K562 (cell line): ENCODE measurements around the gene ROR2. TPM values are rescaled to one million over a fixed set of nuclear protein-coding genes. Genes with fewer than 3 reads are reported as not detected.

Experiments used
- ETS1 ChIP-seq: conservative IDR thresholded peaks from 2 replicates; pipeline ENCODE4 v1.6.1; 2011; ENCODE audit warnings: low read depth, mild to moderate bottlenecking, low read length; ENCODE audit not compliant: control insufficient read depth
- GABPA ChIP-seq: fragments of 200-800 bp; sonication (Bioruptor generic); conservative IDR thresholded peaks from 2 replicates; pipeline ENCODE4 v1.6.1; 2016; ENCODE audit warnings: low read depth, missing genetic modification characterization, missing compliant biosample characterization
- KLF16 ChIP-seq: IDR thresholded peaks from 2 replicates; pipeline ENCODE4 v1.6.1; 2016; ENCODE audit warnings: antibody characterized with exemption
- MAFK ChIP-seq: IDR thresholded peaks from 2 replicates; pipeline ENCODE4 v1.6.1; 2011; ENCODE audit warnings: low read length, improper control_type of control experiment
- NFE2 ChIP-seq: IDR thresholded peaks from 2 replicates; pipeline ENCODE4 v1.6.1; 2014; ENCODE audit warnings: antibody characterized with exemption, low read depth
- NONO ChIP-seq, 2 experiments: fragments of 200-400 bp in 1 of 2; fragments of 450-650 bp in 1 of 2; formaldehyde crosslinking in 1 of 2; IDR thresholded peaks; 2 replicates each; pipeline ENCODE4 v1.6.1; 2017; ENCODE audit warnings: low read depth in 2 of 2, mild to moderate bottlenecking in 2 of 2, moderate library complexity in 2 of 2, low read length in 1 of 2
- PRPF4 ChIP-seq: fragments of 200-400 bp; formaldehyde crosslinking; IDR thresholded peaks from one replicate; pipeline ENCODE4 v1.6.1; 2017; ENCODE audit warnings: low read length, low read depth, mild to moderate bottlenecking; ENCODE audit not compliant: insufficient read depth, poor library complexity, severe bottlenecking
- SRSF7 ChIP-seq: fragments of 200-400 bp; formaldehyde crosslinking; optimal IDR thresholded peaks from 2 replicates; pipeline ENCODE3; 2017; ENCODE audit warnings: mild to moderate bottlenecking, low read depth, low read length
- ZNF436 ChIP-seq: fragments of 250-450, 450-650 bp; sonication (Bioruptor Pico); formaldehyde crosslinking; IDR thresholded peaks from 2 replicates; pipeline ENCODE4 v1.7.0; 2020; ENCODE audit warnings: mild to moderate bottlenecking
- ZNF449 ChIP-seq: fragments of 250-450 bp; sonication (Bioruptor Pico); IDR thresholded peaks from 2 replicates; pipeline ENCODE4 v1.8.0; 2022; ENCODE audit warnings: moderate library complexity, mild to moderate bottlenecking, inconsistent platforms
- polyA plus RNA-seq, 8 experiments: library from polyadenylated mRNA; depleted of rRNA in 4 of 8; stranded (reverse) in 5 of 8; unstranded in 3 of 8; fragments of >200 nt; fragmentation: Nextera tagmentation in 2 of 8; fragmentation: Illumina TruSeq in 1 of 8; extraction: Ambion mirVana in 2 of 8; extraction: Trizol in 1 of 8; gene quantifications; 2 replicates each; pipeline versions ENCODE4 v1.2.1 to v1.2.3, GENCODE V29; 2011 to 2014; ENCODE audit warnings: inconsistent platforms in 1 of 8, missing spikeins in 1 of 8
- total RNA-seq, 7 experiments: library from RNA; depleted of rRNA in 6 of 7; stranded (reverse); fragments of >200 nt in 6 of 7; fragmentation: Illumina TruSeq in 2 of 7; extraction: Trizol in 2 of 7; gene quantifications; 2 replicates each; pipeline versions ENCODE4 v1.2.1 to v1.2.3, GENCODE V29; 2011 to 2021; ENCODE audit warnings: low replicate concordance in 1 of 7
- TF ChIP-seq, protein P1 (sequence below): fragments of 250-450 bp; sonication (Bioruptor Pico); IDR thresholded peaks from 2 replicates; pipeline ENCODE4 v1.5.0; 2020; ENCODE audit warnings: mild to moderate bottlenecking
- TF ChIP-seq, protein P2 (sequence below): fragments of 450-650 bp; IDR thresholded peaks from 2 replicates; pipeline ENCODE4 v1.6.1; 2016; ENCODE audit warnings: mild to moderate bottlenecking, moderate library complexity

The ROR2 gene
- total and polyA plus RNA-seq, 9 of the 15 experiments (the other 6 are each of a cell fraction or from before 2014, with no cell fraction given): 5.6 to 33.8 (median 15.3) TPM

DNA sequence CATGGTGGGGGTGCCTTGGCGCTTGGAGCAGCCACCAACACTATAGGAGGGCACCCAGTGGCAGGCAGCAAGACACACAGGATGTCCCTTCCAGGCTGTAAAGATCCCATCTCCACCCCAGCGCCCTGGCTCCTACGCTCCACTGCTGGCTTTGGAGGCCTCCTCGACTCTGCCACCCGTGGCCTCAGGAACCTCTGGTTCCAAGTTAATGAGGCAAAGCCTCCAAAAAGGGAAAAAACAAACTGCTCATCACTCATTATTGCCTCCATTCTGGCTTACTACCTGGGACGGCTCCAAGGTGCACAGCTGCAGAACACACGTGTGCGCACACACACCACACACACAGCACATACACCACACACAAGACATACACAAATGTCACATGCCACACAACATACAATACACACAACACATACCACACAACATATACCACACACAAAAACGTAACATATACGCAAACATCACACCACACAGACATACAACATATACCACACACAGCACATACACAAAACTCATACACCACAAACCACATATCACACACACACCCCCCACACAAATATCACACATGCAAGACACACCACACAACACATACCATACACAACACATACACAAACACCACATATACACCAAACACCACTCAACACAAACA is 45.3 kb downstream of the ROR2 start (continued):
- TF ChIP-seq, protein P1, sequence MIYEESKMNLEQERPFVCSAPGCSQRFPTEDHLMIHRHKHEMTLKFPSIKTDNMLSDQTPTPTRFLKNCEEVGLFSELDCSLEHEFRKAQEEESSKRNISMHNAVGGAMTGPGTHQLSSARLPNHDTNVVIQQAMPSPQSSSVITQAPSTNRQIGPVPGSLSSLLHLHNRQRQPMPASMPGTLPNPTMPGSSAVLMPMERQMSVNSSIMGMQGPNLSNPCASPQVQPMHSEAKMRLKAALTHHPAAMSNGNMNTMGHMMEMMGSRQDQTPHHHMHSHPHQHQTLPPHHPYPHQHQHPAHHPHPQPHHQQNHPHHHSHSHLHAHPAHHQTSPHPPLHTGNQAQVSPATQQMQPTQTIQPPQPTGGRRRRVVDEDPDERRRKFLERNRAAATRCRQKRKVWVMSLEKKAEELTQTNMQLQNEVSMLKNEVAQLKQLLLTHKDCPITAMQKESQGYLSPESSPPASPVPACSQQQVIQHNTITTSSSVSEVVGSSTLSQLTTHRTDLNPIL (CRISPR knock-in tag): no peak
- TF ChIP-seq, protein P2, sequence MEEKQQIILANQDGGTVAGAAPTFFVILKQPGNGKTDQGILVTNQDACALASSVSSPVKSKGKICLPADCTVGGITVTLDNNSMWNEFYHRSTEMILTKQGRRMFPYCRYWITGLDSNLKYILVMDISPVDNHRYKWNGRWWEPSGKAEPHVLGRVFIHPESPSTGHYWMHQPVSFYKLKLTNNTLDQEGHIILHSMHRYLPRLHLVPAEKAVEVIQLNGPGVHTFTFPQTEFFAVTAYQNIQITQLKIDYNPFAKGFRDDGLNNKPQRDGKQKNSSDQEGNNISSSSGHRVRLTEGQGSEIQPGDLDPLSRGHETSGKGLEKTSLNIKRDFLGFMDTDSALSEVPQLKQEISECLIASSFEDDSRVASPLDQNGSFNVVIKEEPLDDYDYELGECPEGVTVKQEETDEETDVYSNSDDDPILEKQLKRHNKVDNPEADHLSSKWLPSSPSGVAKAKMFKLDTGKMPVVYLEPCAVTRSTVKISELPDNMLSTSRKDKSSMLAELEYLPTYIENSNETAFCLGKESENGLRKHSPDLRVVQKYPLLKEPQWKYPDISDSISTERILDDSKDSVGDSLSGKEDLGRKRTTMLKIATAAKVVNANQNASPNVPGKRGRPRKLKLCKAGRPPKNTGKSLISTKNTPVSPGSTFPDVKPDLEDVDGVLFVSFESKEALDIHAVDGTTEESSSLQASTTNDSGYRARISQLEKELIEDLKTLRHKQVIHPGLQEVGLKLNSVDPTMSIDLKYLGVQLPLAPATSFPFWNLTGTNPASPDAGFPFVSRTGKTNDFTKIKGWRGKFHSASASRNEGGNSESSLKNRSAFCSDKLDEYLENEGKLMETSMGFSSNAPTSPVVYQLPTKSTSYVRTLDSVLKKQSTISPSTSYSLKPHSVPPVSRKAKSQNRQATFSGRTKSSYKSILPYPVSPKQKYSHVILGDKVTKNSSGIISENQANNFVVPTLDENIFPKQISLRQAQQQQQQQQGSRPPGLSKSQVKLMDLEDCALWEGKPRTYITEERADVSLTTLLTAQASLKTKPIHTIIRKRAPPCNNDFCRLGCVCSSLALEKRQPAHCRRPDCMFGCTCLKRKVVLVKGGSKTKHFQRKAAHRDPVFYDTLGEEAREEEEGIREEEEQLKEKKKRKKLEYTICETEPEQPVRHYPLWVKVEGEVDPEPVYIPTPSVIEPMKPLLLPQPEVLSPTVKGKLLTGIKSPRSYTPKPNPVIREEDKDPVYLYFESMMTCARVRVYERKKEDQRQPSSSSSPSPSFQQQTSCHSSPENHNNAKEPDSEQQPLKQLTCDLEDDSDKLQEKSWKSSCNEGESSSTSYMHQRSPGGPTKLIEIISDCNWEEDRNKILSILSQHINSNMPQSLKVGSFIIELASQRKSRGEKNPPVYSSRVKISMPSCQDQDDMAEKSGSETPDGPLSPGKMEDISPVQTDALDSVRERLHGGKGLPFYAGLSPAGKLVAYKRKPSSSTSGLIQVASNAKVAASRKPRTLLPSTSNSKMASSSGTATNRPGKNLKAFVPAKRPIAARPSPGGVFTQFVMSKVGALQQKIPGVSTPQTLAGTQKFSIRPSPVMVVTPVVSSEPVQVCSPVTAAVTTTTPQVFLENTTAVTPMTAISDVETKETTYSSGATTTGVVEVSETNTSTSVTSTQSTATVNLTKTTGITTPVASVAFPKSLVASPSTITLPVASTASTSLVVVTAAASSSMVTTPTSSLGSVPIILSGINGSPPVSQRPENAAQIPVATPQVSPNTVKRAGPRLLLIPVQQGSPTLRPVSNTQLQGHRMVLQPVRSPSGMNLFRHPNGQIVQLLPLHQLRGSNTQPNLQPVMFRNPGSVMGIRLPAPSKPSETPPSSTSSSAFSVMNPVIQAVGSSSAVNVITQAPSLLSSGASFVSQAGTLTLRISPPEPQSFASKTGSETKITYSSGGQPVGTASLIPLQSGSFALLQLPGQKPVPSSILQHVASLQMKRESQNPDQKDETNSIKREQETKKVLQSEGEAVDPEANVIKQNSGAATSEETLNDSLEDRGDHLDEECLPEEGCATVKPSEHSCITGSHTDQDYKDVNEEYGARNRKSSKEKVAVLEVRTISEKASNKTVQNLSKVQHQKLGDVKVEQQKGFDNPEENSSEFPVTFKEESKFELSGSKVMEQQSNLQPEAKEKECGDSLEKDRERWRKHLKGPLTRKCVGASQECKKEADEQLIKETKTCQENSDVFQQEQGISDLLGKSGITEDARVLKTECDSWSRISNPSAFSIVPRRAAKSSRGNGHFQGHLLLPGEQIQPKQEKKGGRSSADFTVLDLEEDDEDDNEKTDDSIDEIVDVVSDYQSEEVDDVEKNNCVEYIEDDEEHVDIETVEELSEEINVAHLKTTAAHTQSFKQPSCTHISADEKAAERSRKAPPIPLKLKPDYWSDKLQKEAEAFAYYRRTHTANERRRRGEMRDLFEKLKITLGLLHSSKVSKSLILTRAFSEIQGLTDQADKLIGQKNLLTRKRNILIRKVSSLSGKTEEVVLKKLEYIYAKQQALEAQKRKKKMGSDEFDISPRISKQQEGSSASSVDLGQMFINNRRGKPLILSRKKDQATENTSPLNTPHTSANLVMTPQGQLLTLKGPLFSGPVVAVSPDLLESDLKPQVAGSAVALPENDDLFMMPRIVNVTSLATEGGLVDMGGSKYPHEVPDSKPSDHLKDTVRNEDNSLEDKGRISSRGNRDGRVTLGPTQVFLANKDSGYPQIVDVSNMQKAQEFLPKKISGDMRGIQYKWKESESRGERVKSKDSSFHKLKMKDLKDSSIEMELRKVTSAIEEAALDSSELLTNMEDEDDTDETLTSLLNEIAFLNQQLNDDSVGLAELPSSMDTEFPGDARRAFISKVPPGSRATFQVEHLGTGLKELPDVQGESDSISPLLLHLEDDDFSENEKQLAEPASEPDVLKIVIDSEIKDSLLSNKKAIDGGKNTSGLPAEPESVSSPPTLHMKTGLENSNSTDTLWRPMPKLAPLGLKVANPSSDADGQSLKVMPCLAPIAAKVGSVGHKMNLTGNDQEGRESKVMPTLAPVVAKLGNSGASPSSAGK: no peak
- TF ChIP-seq GABPA (tag) (no peak), MAFK (no peak), PRPF4 (no peak), ETS1 (no peak), NONO (IDR thresholded peaks at IDR 0.05; ENCODE audit: low read depth in 2 of 2, low read length in 1 of 2) (no peak), ZNF449 (CRISPR knock-in tag) (no peak), NFE2 (no peak), SRSF7 (no peak), ZNF436 (no peak), KLF16 (no peak)
